ENCODE results near the gene GMDS. TPM values are rescaled to one million over a fixed set of nuclear protein-coding genes. Genes with fewer than 3 reads are reported as not detected.

The GMDS gene
- total RNA-seq, 4 donors from 2014 or later = 3.4 to 7.2 (median 4.6) TPM

DNA sequence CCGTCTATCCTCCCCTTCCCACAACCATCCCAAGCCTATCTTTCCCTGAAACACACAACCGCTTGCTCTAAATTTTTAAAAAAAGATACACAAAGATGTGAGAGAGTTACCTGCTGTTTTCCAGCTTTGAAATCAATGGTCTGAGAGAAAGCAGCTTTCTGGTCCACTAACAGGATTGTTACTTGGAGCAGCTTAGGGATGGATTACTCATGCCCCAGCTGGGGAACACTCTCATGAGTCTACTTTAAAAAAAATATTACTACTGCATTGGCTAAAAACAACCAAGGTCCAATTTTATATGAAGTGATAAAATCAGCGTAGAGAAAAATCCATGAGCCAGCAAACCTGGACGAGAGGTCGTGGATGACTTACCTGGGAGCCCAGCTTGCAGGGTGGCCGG, 665.3 kb downstream of the GMDS start:
- DNase-seq = no peak
- no peaks in the 10 kb centered on the region for H3K9me3 ChIP-seq
- no peak for ATAC-seq
- no peak for TF ChIP-seq POLR2A (IDR thresholded peaks at IDR 0.05)
- TF ChIP-seq, protein P1, sequence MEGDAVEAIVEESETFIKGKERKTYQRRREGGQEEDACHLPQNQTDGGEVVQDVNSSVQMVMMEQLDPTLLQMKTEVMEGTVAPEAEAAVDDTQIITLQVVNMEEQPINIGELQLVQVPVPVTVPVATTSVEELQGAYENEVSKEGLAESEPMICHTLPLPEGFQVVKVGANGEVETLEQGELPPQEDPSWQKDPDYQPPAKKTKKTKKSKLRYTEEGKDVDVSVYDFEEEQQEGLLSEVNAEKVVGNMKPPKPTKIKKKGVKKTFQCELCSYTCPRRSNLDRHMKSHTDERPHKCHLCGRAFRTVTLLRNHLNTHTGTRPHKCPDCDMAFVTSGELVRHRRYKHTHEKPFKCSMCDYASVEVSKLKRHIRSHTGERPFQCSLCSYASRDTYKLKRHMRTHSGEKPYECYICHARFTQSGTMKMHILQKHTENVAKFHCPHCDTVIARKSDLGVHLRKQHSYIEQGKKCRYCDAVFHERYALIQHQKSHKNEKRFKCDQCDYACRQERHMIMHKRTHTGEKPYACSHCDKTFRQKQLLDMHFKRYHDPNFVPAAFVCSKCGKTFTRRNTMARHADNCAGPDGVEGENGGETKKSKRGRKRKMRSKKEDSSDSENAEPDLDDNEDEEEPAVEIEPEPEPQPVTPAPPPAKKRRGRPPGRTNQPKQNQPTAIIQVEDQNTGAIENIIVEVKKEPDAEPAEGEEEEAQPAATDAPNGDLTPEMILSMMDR (IDR thresholded peaks at IDR 0.05 in 4 of 5, conservative IDR thresholded peaks at IDR 0.05 in 1 of 5) = no peak
- H3K27ac ChIP-seq = no peak overlapping the region
- H3K4me3 ChIP-seq = no peak overlapping the region
- intact Hi-C loops (cut with DNase I; ENCODE audit: low total_unique reads) (no loop called here), in situ Hi-C loops (cut with MboI; ENCODE audit: low sequenced_read_pairs in 4 of 4) (loop anchor here in 2 of 4 donors (10.0 to 25.0 kb wide), 3 partner anchors 607 to 1157 kb away; no protein-coding TSS in a partner anchor)
- no peaks in the 10 kb centered on the region for H3K36me3 ChIP-seq
- peaks cover 0 to 6% of the 10 kb centered on the region in 2 donors for H3K4me1 ChIP-seq
- no peaks in the 10 kb centered on the region for H3K27me3 ChIP-seq

- DNase-seq (no peak), ATAC-seq (no peak)
- TF ChIP-seq, protein P1 (IDR thresholded peaks at IDR 0.05 in 4 of 5, conservative IDR thresholded peaks at IDR 0.05 in 1 of 5) = no peak
- no peak for TF ChIP-seq POLR2A (IDR thresholded peaks at IDR 0.05)
- Histone ChIP-seq H3K4me1 (peaks cover 5 to 6% of the 10 kb centered on the region in 2 donors), H3K27me3 (no peaks in the 10 kb centered on the region), H3K9me3 (no peaks in the 10 kb centered on the region), H3K27ac (no peak overlapping the region), H3K36me3 (no peaks in the 10 kb centered on the region), H3K4me3 (no peak overlapping the region)
- intact Hi-C loops (cut with DNase I; ENCODE audit: low total_unique reads) (no loop called here), in situ Hi-C loops (cut with MboI; ENCODE audit: low sequenced_read_pairs in 4 of 4) (loop anchor here in 2 of 4 donors (25.0 kb wide), 2 partner anchors 608 to 1158 kb away; no protein-coding TSS in a partner anchor)
Measured at GRCh38 chr6:1579096-1579495, 666.3 kb downstream of the GMDS start.

DNA sequence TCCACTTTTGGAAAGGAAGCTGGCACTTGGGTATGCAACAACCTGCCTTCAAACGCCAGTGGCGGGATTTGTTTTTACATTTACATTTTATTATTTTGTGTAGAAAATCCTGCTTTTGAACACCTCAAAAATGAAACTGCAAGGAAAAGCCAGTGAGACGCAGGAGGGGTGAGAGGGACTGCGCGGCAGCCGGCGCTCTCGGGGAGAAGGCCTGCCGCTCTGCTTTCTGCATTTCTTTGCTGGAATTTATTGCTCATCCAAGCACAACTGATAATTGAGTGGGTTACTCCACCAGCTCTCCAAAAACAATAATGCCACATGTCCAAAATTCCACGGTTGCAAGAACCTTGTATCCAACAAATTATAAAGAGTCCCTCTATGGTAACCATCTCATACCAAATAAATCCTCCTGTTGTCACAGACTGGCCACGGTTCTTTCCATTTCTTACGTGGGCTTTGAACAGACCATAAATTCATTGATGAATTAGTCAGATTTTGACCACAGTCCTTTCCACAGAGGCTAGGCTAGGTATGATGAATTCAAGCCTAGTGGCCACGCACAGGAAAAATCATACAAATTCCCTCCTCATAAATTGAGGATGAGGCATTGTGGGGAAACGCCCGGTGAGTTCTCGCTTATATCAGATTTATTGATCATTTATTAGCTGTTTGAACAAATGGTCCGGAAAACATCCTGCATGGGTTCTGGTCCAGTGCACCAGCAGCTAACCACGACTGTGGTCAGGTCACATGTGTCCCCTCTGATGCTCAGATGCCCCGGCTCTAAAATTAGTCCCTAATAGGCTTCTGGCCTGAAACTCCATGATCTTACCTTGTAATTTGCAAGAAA, 667.3 kb downstream of the GMDS start:
- in situ Hi-C loops (cut with MboI; ENCODE audit: low sequenced_read_pairs in 4 of 4) (loop anchor here in 2 of 4 donors (25.0 kb wide), 2 partner anchors 609 to 1159 kb away; no protein-coding TSS in a partner anchor), intact Hi-C loops (cut with DNase I; ENCODE audit: low total_unique reads) (no loop called here)
- Histone ChIP-seq H3K9me3 (no peaks in the 10 kb centered on the region), H3K4me3 (no peak overlapping the region), H3K4me1 (peaks cover 5 to 6% of the 10 kb centered on the region in 2 donors), H3K27ac (no peak overlapping the region), H3K36me3 (no peaks in the 10 kb centered on the region), H3K27me3 (no peaks in the 10 kb centered on the region)
- no peak for TF ChIP-seq POLR2A (IDR thresholded peaks at IDR 0.05)
- TF ChIP-seq, protein P1 (IDR thresholded peaks at IDR 0.05 in 4 of 5, conservative IDR thresholded peaks at IDR 0.05 in 1 of 5) = no peak
- DNase-seq (no peak), ATAC-seq (no peak)

DNA sequence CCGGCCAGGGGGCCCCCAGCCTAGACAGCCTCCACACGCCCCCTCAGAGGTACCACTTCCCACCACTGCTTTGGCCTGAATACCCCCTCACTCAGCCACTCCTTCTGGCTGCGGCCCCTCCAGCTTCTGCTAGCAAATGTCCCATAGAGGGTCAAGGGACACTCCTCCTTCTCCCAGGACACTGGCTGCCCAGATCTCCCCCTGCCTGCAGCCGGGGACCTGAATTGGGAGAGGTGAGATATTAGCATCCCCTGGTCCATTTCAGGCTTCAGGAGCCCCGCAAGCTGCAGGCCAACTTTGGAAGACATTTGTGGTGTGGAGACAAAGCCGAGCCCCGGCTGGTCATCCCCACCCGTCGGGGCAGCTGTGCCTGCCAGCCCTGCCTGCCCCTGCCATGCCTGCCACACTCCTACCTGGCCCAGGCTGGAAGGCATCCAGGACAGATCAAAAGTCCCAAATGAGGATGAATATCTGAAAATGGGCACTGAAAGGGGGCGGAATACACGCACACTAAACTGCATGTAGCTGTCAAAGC, 668.2 kb downstream of the GMDS start:
- Histone ChIP-seq H3K27me3 (no peaks in the 10 kb centered on the region), H3K4me1 (peaks cover 5 to 6% of the 10 kb centered on the region in 2 donors), H3K27ac (no peak overlapping the region), H3K4me3 (no peak overlapping the region), H3K36me3 (no peaks in the 10 kb centered on the region), H3K9me3 (no peaks in the 10 kb centered on the region)
- in situ Hi-C loops (cut with MboI; ENCODE audit: low sequenced_read_pairs in 4 of 4) = loop anchor here in 2 of 4 donors (25.0 kb wide), 2 partner anchors 610 to 1160 kb away; no protein-coding TSS in a partner anchor
- TF ChIP-seq POLR2A (IDR thresholded peaks at IDR 0.05) = no peak
- TF ChIP-seq, protein P1 (IDR thresholded peaks at IDR 0.05 in 4 of 5, conservative IDR thresholded peaks at IDR 0.05 in 1 of 5) = no peak
- intact Hi-C loops (cut with DNase I; ENCODE audit: low total_unique reads) = no loop called here
- ATAC-seq (no peak), DNase-seq (no peak)

All from gastrocnemius medialis (tissue), 4 donors.